WTC11 (cell line): ENCODE data around the gene ADH1A. TPM values are rescaled to one million over a fixed set of nuclear protein-coding genes. Genes with fewer than 3 reads are reported as not detected.

Experiments
- ATAC-seq: fragments of 200-7000 bp; cut with Tn5 transposase; 2 replicates; pipeline ENCODE4 v1.10.0; 2021; ENCODE audit warnings: mild to moderate bottlenecking, moderate library complexity
- CTCF ChIA-PET: fragments of 300-600 bp; sonication (Branson Sonifier 250); formaldehyde crosslinking; loops from one replicate; lab custom pipeline; 2021; ENCODE audit warnings: antibody characterized with exemption; lab: Charles Lee
- POLR2A ChIA-PET: fragments of 350-600 bp; sonication (Branson Sonifier 250); formaldehyde crosslinking; loops from one replicate; lab custom pipeline; 2021; ENCODE audit warnings: antibody characterized with exemption; lab: Charles Lee
- DNase-seq: peaks from one replicate; pipeline ENCODE4 v3.0.0; 2021; ENCODE audit warnings: low spot score
- H3K27ac Mint-ChIP-seq: 2 replicates; pipeline ENCODE4 v1.8.0; 2021; ENCODE audit warnings: mixed read lengths
- H3K27me3 Mint-ChIP-seq: 2 replicates; pipeline ENCODE4 v1.8.0; 2021; ENCODE audit warnings: low read depth, mild to moderate bottlenecking, moderate library complexity, mixed read lengths
- H3K36me3 Mint-ChIP-seq: 2 replicates; pipeline ENCODE4 v1.8.0; 2021; ENCODE audit warnings: mixed read lengths
- H3K4me1 Mint-ChIP-seq: 2 replicates; pipeline ENCODE4 v1.8.0; 2022; ENCODE audit warnings: mixed read lengths
- H3K4me3 Mint-ChIP-seq: 2 replicates; pipeline ENCODE4 v1.8.0; 2021; ENCODE audit warnings: mild to moderate bottlenecking, moderate library complexity, mixed read lengths
- H3K9me3 Mint-ChIP-seq: 2 replicates; pipeline ENCODE4 v1.8.0; 2021; ENCODE audit warnings: mixed read lengths
- CREM ChIP-seq: sonication (generic); formaldehyde crosslinking; IDR thresholded peaks from 2 replicates; pipeline ENCODE4 v1.8.1; 2022; ENCODE audit warnings: mild to moderate bottlenecking, missing genetic modification reagents, moderate library complexity
- ELF4 ChIP-seq: sonication (generic); formaldehyde crosslinking; IDR thresholded peaks from 2 replicates; pipeline ENCODE4 v1.8.1; 2022; ENCODE audit warnings: low read depth, mild to moderate bottlenecking, moderate library complexity, missing genetic modification reagents
- EMX1 ChIP-seq: fragments of 250-450 bp; sonication (Bioruptor Pico); IDR thresholded peaks from 2 replicates; pipeline ENCODE4 v1.8.0; 2021; ENCODE audit warnings: mild to moderate bottlenecking
- FOXP4 ChIP-seq: sonication (generic); formaldehyde crosslinking; IDR thresholded peaks from 2 replicates; pipeline ENCODE4 v1.8.0; 2022; ENCODE audit warnings: mild to moderate bottlenecking, missing genetic modification reagents
- NFYB ChIP-seq: sonication (generic); formaldehyde crosslinking; conservative IDR thresholded peaks from 2 replicates; pipeline ENCODE4 v1.8.0; 2022; ENCODE audit warnings: low read depth, missing genetic modification reagents
- NR1H2 ChIP-seq: sonication (generic); formaldehyde crosslinking; IDR thresholded peaks from 2 replicates; pipeline ENCODE4 v1.9.0; 2021; ENCODE audit warnings: mild to moderate bottlenecking, moderate library complexity, missing genetic modification reagents
- NR2C2 ChIP-seq: sonication (generic); formaldehyde crosslinking; IDR thresholded peaks from 2 replicates; pipeline ENCODE4 v1.8.0; 2022; ENCODE audit warnings: mild to moderate bottlenecking, missing genetic modification reagents
- OVOL2 ChIP-seq: fragments of 250-450 bp; sonication (Bioruptor Pico); IDR thresholded peaks from 2 replicates; pipeline ENCODE4 v1.9.0; 2021; ENCODE audit warnings: mild to moderate bottlenecking, borderline replicate concordance
- SMAD3 ChIP-seq: sonication (generic); formaldehyde crosslinking; IDR thresholded peaks from 2 replicates; pipeline ENCODE4 v1.8.0; 2022; ENCODE audit warnings: missing genetic modification reagents, mild to moderate bottlenecking, borderline replicate concordance
- SP1 ChIP-seq: sonication (generic); formaldehyde crosslinking; conservative IDR thresholded peaks from 2 replicates; pipeline ENCODE4 v1.8.1; 2022; ENCODE audit warnings: missing genetic modification reagents
- TEAD4 ChIP-seq: sonication (generic); formaldehyde crosslinking; IDR thresholded peaks from 2 replicates; pipeline ENCODE4 v1.8.0; 2022; ENCODE audit warnings: mild to moderate bottlenecking, missing genetic modification reagents
- ZNF396 ChIP-seq: fragments of 250-450 bp; sonication (Bioruptor Pico); IDR thresholded peaks from 2 replicates; pipeline ENCODE4 v1.8.0; 2021; ENCODE audit warnings: mild to moderate bottlenecking, moderate library complexity, borderline replicate concordance
- ZNF671 ChIP-seq: fragments of 250-450 bp; sonication (Bioruptor Pico); IDR thresholded peaks from 2 replicates; pipeline ENCODE4 v1.8.0; 2021; ENCODE audit warnings: mild to moderate bottlenecking
- total RNA-seq: library from RNA; stranded (reverse); gene quantifications from 3 replicates; pipeline ENCODE4 v1.2.3, GENCODE V29; 2021
- TF ChIP-seq, protein P1 (sequence below): sonication (generic); formaldehyde crosslinking; IDR thresholded peaks from 2 replicates; pipeline ENCODE4 v1.8.0; 2022; ENCODE audit warnings: mild to moderate bottlenecking, missing genetic modification reagents
- TF ChIP-seq, protein P2 (sequence below): sonication (generic); formaldehyde crosslinking; IDR thresholded peaks from 2 replicates; pipeline ENCODE4 v1.8.1; 2022; ENCODE audit warnings: low read depth, mild to moderate bottlenecking, moderate library complexity, missing genetic modification reagents, borderline replicate concordance
- TF ChIP-seq, protein P3 (sequence below): fragments of 250-450 bp; sonication (Bioruptor Pico); IDR thresholded peaks from 2 replicates; pipeline ENCODE4 v1.9.0; 2021; ENCODE audit warnings: mild to moderate bottlenecking, borderline replicate concordance
- TF ChIP-seq, protein P4 (sequence below): sonication (generic); formaldehyde crosslinking; IDR thresholded peaks from 2 replicates; pipeline ENCODE4 v1.8.1; 2023; ENCODE audit warnings: mild to moderate bottlenecking, moderate library complexity, missing genetic modification reagents
- TF ChIP-seq, protein P5 (sequence below): sonication (generic); formaldehyde crosslinking; conservative IDR thresholded peaks from 2 replicates; pipeline ENCODE4 v1.8.1; 2022; ENCODE audit warnings: mild to moderate bottlenecking, missing genetic modification reagents

The ADH1A gene
- total RNA-seq, 1 experiment from 2014 or later, result not detected

- TF ChIP-seq, protein P1, sequence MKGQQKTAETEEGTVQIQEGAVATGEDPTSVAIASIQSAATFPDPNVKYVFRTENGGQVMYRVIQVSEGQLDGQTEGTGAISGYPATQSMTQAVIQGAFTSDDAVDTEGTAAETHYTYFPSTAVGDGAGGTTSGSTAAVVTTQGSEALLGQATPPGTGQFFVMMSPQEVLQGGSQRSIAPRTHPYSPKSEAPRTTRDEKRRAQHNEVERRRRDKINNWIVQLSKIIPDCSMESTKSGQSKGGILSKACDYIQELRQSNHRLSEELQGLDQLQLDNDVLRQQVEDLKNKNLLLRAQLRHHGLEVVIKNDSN (CRISPR knock-in tag), result no peak
- no peak for TF ChIP-seq CREM
- TF ChIP-seq, protein P2, sequence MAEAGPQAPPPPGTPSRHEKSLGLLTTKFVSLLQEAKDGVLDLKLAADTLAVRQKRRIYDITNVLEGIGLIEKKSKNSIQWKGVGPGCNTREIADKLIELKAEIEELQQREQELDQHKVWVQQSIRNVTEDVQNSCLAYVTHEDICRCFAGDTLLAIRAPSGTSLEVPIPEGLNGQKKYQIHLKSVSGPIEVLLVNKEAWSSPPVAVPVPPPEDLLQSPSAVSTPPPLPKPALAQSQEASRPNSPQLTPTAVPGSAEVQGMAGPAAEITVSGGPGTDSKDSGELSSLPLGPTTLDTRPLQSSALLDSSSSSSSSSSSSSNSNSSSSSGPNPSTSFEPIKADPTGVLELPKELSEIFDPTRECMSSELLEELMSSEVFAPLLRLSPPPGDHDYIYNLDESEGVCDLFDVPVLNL (CRISPR knock-in tag), result no peak
These were observed 5.4 kb downstream of the ADH1A start (continued) for GRCh38 chr4:99285387-99285786.

- DNase-seq (no peak), ATAC-seq (no peak)
- H3K4me3 Mint-ChIP-seq, result no peak overlapping the region
- H3K36me3 Mint-ChIP-seq, result no peaks in the 10 kb centered on the region
- H3K27ac Mint-ChIP-seq, result no peak overlapping the region
- H3K4me1 Mint-ChIP-seq, result peaks cover 14% of the 10 kb centered on the region
- H3K9me3 Mint-ChIP-seq, result no peaks in the 10 kb centered on the region
- TF ChIP-seq FOXP4 (CRISPR knock-in tag) (no peak), SP1 (CRISPR knock-in tag) (no peak), SMAD3 (CRISPR knock-in tag) (no peak), NFYB (CRISPR knock-in tag) (no peak), NR1H2 (CRISPR knock-in tag) (no peak)
- TF ChIP-seq, protein P3, sequence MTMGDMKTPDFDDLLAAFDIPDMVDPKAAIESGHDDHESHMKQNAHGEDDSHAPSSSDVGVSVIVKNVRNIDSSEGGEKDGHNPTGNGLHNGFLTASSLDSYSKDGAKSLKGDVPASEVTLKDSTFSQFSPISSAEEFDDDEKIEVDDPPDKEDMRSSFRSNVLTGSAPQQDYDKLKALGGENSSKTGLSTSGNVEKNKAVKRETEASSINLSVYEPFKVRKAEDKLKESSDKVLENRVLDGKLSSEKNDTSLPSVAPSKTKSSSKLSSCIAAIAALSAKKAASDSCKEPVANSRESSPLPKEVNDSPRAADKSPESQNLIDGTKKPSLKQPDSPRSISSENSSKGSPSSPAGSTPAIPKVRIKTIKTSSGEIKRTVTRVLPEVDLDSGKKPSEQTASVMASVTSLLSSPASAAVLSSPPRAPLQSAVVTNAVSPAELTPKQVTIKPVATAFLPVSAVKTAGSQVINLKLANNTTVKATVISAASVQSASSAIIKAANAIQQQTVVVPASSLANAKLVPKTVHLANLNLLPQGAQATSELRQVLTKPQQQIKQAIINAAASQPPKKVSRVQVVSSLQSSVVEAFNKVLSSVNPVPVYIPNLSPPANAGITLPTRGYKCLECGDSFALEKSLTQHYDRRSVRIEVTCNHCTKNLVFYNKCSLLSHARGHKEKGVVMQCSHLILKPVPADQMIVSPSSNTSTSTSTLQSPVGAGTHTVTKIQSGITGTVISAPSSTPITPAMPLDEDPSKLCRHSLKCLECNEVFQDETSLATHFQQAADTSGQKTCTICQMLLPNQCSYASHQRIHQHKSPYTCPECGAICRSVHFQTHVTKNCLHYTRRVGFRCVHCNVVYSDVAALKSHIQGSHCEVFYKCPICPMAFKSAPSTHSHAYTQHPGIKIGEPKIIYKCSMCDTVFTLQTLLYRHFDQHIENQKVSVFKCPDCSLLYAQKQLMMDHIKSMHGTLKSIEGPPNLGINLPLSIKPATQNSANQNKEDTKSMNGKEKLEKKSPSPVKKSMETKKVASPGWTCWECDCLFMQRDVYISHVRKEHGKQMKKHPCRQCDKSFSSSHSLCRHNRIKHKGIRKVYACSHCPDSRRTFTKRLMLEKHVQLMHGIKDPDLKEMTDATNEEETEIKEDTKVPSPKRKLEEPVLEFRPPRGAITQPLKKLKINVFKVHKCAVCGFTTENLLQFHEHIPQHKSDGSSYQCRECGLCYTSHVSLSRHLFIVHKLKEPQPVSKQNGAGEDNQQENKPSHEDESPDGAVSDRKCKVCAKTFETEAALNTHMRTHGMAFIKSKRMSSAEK (CRISPR knock-in tag), result no peak
- TF ChIP-seq, protein P4, sequence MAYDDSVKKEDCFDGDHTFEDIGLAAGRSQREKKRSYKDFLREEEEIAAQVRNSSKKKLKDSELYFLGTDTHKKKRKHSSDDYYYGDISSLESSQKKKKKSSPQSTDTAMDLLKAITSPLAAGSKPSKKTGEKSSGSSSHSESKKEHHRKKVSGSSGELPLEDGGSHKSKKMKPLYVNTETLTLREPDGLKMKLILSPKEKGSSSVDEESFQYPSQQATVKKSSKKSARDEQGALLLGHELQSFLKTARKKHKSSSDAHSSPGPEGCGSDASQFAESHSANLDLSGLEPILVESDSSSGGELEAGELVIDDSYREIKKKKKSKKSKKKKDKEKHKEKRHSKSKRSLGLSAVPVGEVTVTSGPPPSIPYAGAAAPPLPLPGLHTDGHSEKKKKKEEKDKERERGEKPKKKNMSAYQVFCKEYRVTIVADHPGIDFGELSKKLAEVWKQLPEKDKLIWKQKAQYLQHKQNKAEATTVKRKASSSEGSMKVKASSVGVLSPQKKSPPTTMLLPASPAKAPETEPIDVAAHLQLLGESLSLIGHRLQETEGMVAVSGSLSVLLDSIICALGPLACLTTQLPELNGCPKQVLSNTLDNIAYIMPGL, result no peak
- TF ChIP-seq, protein P5, sequence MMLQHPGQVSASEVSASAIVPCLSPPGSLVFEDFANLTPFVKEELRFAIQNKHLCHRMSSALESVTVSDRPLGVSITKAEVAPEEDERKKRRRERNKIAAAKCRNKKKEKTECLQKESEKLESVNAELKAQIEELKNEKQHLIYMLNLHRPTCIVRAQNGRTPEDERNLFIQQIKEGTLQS (CRISPR knock-in tag), result no peak
- ChIA-PET CTCF (no interaction called here), POLR2A (no interaction called here)
- no peaks in the 10 kb centered on the region for H3K27me3 Mint-ChIP-seq
These were observed 8.1 kb downstream of the ADH1A start for GRCh38 chr4:99282731-99283130.

GRCh38 chr4:99281261-99281660 lies 9.5 kb downstream of the ADH1A start:
- no peak for ATAC-seq
- Mint-ChIP-seq H3K36me3 (no peaks in the 10 kb centered on the region), H3K4me3 (no peak overlapping the region), H3K27ac (no peak overlapping the region), H3K9me3 (no peaks in the 10 kb centered on the region), H3K27me3 (no peaks in the 10 kb centered on the region), H3K4me1 (peaks cover 14% of the 10 kb centered on the region)
- no peak for DNase-seq
- ChIA-PET POLR2A (no interaction called here), CTCF (no interaction called here)
- no peak for TF ChIP-seq CREM
- no peak for TF ChIP-seq ZNF671 (CRISPR knock-in tag)
- TF ChIP-seq EMX1 (CRISPR knock-in tag), result no peak
- no peak for TF ChIP-seq TEAD4 (CRISPR knock-in tag)
- no peak for TF ChIP-seq ZNF396 (CRISPR knock-in tag)
- TF ChIP-seq OVOL2 (CRISPR knock-in tag), result no peak
- no peak for TF ChIP-seq SP1 (CRISPR knock-in tag)
- TF ChIP-seq FOXP4 (CRISPR knock-in tag), result no peak
- TF ChIP-seq NR2C2, result no peak
- TF ChIP-seq ELF4 (CRISPR knock-in tag), result no peak
